Keratinocyte (primary cell): ENCODE results near the gene SNAP25.

ENCODE experiments used
- CTCF ChIP-seq, 3 experiments: IDR thresholded peaks in 1 of 3; conservative IDR thresholded peaks in 1 of 3; optimal IDR thresholded peaks in 1 of 3; 2 replicates in 2 of 3; 3 replicates in 1 of 3; pipeline versions ENCODE3 to v1.5.1; 2011; ENCODE audit warnings: low read length in 3 of 3, mild to moderate bottlenecking in 3 of 3, moderate library complexity in 2 of 3, control low read depth in 1 of 3, inconsistent platforms in 1 of 3; ENCODE audit not compliant: insufficient read depth in 2 of 3; ENCODE audit errors: extremely low read depth in 1 of 3
- EZH2 ChIP-seq: IDR thresholded peaks from one replicate; pipeline ENCODE4 v1.6.1; 2012; ENCODE audit warnings: inconsistent platforms, mild to moderate bottlenecking, low read length, moderate library complexity

- no peak for TF ChIP-seq CTCF (optimal IDR thresholded peaks at IDR 0.05 in 1 of 3, IDR thresholded peaks at IDR 0.05 in 1 of 3, conservative IDR thresholded peaks at IDR 0.05 in 1 of 3; ENCODE audit: extremely low read depth in 1 of 3, insufficient read depth in 2 of 3, low read length in 3 of 3)
- TF ChIP-seq EZH2: no peak
Measured at GRCh38 chr20:10300582-10301446, 82.2 kb downstream of the SNAP25 start.
